Limb (tissue), 2 donors: ENCODE data around the gene MYF6.

Experiments used
- DNase-seq, 2 donors: peaks; one replicate each; pipeline ENCODE4 v3.0.0-alpha.2; 2016; ENCODE audit errors: extremely low spot score in 2 of 2

The MYF6 gene

DNA sequence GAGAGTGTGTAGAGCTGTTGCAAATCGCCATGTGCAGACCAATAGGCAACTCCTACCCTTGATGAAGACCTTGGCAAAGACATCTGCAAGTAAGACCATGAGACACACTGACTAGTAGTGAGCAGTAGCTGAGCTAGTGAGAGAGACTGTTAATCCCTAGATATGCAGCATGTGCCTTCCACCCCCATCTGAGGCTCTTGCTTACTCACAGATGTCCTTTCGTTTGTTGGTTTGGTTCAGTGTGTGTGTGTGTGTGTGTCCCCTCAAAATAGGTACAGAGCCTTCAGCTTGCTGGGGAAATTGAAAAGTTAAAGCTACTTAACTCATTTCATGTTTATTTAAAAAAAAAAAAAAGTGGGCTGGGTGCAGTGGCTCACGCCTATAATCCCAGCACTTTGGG lies 46.8 kb downstream of the MYF6 start:
- DNase-seq: no peak

DNA sequence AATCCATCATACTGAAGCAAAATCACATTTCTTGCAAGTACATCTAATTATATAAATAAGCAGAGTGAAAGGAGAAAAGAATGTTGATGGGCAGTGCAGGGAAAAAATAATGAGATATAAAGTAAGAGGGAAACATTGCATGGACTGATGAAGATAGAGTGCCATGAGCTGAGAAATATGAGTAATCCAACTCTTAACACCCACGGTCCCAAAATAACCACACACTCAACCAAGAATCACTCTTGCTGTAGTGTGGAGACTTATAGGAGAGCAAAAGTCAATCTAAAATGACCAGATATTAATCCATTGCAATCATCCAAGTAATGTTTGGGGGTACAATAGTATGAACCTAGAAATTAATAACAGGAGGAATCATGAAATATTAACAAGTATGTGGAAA lies 49.4 kb downstream of the MYF6 start:
- no peak for DNase-seq
